ENCODE measurements around the gene ARF6.
A peak's percentile ranks its signal among the peaks of the same experiment; 100 is the strongest.

Gene ARF6

GRCh38 chr14:49918706-49919105 lies 25.8 kb downstream of the ARF6 start:
- Histone ChIP-seq H3K4me2 (ENCODE audit: low read length) (no peak overlapping the region), H3K27me3 (ENCODE audit: low read depth, low read length) (no peaks in the 10 kb centered on the region), H3K9ac (ENCODE audit: low read length) (no peak overlapping the region), H3K36me3 (replicated peaks; ENCODE audit: low read depth, low read length) (no peaks in the 10 kb centered on the region), H4K20me1 (ENCODE audit: insufficient read depth, low read length) (no peaks in the 10 kb centered on the region), H3K79me2 (ENCODE audit: low read length) (no peaks in the 10 kb centered on the region), H3K4me3 (ENCODE audit: low read length) (no peak overlapping the region), H2AFZ (ENCODE audit: low read depth, low read length) (no peak overlapping the region), H3K27ac (ENCODE audit: low read length) (no peak overlapping the region), H3K4me1 (ENCODE audit: low read length) (peaks cover 8% of the 10 kb centered on the region), H3K9me3 (ENCODE audit: insufficient read depth, low read length) (no peaks in the 10 kb centered on the region)
- TF ChIP-seq CTCF (IDR thresholded peaks at IDR 0.05; ENCODE audit: low read depth, low read length) (no peak), EZH2phosphoT487 (IDR thresholded peaks at IDR 0.05; ENCODE audit: low read depth) (no peak)

GRCh38 chr14:49919825-49920659 lies 27.2 kb downstream of the ARF6 start:
- no peak overlapping the region for H3K9ac ChIP-seq (ENCODE audit: low read length)
- H3K27ac ChIP-seq (ENCODE audit: low read length), result no peak overlapping the region
- no peak overlapping the region for H3K4me2 ChIP-seq (ENCODE audit: low read length)
- no peaks in the 10 kb centered on the region for H3K9me3 ChIP-seq (ENCODE audit: insufficient read depth, low read length)
- no peaks in the 10 kb centered on the region for H3K27me3 ChIP-seq (ENCODE audit: low read depth, low read length)
- H4K20me1 ChIP-seq (ENCODE audit: insufficient read depth, low read length), result no peaks in the 10 kb centered on the region
- no peaks in the 10 kb centered on the region for H3K79me2 ChIP-seq (ENCODE audit: low read length)
- H2AFZ ChIP-seq (ENCODE audit: low read depth, low read length), result no peak overlapping the region
- no peaks in the 10 kb centered on the region for H3K36me3 ChIP-seq (replicated peaks; ENCODE audit: low read depth, low read length)
- H3K4me3 ChIP-seq (ENCODE audit: low read length), result no peak overlapping the region
- peaks cover 16% of the 10 kb centered on the region for H3K4me1 ChIP-seq (ENCODE audit: low read length)
- TF ChIP-seq CTCF (IDR thresholded peaks at IDR 0.05; ENCODE audit: low read depth, low read length), result no peak
- no peak for TF ChIP-seq EZH2phosphoT487 (IDR thresholded peaks at IDR 0.05; ENCODE audit: low read depth)

GRCh38 chr14:49920935-49921334 lies 28.1 kb downstream of the ARF6 start:
- Histone ChIP-seq H3K27ac (ENCODE audit: low read length) (no peak overlapping the region), H3K4me2 (ENCODE audit: low read length) (peak overlapping the region; percentile 33), H2AFZ (ENCODE audit: low read depth, low read length) (no peak overlapping the region), H3K9me3 (ENCODE audit: insufficient read depth, low read length) (no peaks in the 10 kb centered on the region), H3K27me3 (ENCODE audit: low read depth, low read length) (no peaks in the 10 kb centered on the region), H3K4me1 (ENCODE audit: low read length) (peaks cover 16% of the 10 kb centered on the region), H3K79me2 (ENCODE audit: low read length) (no peaks in the 10 kb centered on the region), H4K20me1 (ENCODE audit: insufficient read depth, low read length) (no peaks in the 10 kb centered on the region), H3K9ac (ENCODE audit: low read length) (no peak overlapping the region), H3K4me3 (ENCODE audit: low read length) (no peak overlapping the region), H3K36me3 (replicated peaks; ENCODE audit: low read depth, low read length) (no peaks in the 10 kb centered on the region)
- TF ChIP-seq EZH2phosphoT487 (IDR thresholded peaks at IDR 0.05; ENCODE audit: low read depth), result no peak
- no peak for TF ChIP-seq CTCF (IDR thresholded peaks at IDR 0.05; ENCODE audit: low read depth, low read length)

- no peak overlapping the region for H3K27ac ChIP-seq (ENCODE audit: low read length)
- no peaks in the 10 kb centered on the region for H3K9me3 ChIP-seq (ENCODE audit: insufficient read depth, low read length)
- H3K9ac ChIP-seq (ENCODE audit: low read length), result no peak overlapping the region
- H4K20me1 ChIP-seq (ENCODE audit: insufficient read depth, low read length), result no peaks in the 10 kb centered on the region
- no peaks in the 10 kb centered on the region for H3K27me3 ChIP-seq (ENCODE audit: low read depth, low read length)
- H3K4me3 ChIP-seq (ENCODE audit: low read length), result no peak overlapping the region
- H3K36me3 ChIP-seq (replicated peaks; ENCODE audit: low read depth, low read length), result no peaks in the 10 kb centered on the region
- no peaks in the 10 kb centered on the region for H3K79me2 ChIP-seq (ENCODE audit: low read length)
- TF ChIP-seq CTCF (IDR thresholded peaks at IDR 0.05; ENCODE audit: low read depth, low read length), result no peak
- no peak for TF ChIP-seq EZH2phosphoT487 (IDR thresholded peaks at IDR 0.05; ENCODE audit: low read depth)
- H3K4me2 ChIP-seq (ENCODE audit: low read length), result no peak overlapping the region
- peaks cover 16% of the 10 kb centered on the region for H3K4me1 ChIP-seq (ENCODE audit: low read length)
- no peak overlapping the region for H2AFZ ChIP-seq (ENCODE audit: low read depth, low read length)
These were observed 28.5 kb downstream of the ARF6 start for GRCh38 chr14:49921401-49921800.
